Fibroblast of the conjunctiva (primary cell): Measurements from ENCODE around the gene EIF3D.
"Not testable (repeated sequence)": the region's sequence is repeated elsewhere in the genome, so short reads cannot be mapped to it uniquely, and the experiment has no call there.

Experiments
- DNase-seq: peaks from one replicate; pipeline ENCODE4 v3.0.0-alpha.2; 2010; ENCODE audit warnings: low read depth

Gene EIF3D

DNA sequence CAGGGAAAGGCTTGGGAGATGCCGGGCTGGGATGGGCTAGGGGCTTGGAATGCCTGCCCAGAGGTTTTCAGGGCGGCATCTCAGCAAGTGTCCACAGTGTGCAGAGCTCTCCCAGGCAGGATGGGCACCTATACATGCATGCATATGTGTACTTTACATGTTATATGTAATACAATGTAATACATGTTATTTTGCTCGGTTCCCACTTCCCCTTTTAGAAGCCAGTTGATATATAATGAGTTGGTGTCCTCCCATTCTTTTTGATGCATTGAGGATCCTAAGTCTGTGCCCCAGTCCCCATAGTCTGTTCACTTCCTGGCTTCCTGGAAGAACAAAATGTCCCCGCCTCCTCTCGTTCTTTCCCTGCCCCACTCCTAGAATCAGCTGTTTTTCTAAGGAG is 20.1 kb upstream of the EIF3D start:
- DNase-seq = no peak

DNA sequence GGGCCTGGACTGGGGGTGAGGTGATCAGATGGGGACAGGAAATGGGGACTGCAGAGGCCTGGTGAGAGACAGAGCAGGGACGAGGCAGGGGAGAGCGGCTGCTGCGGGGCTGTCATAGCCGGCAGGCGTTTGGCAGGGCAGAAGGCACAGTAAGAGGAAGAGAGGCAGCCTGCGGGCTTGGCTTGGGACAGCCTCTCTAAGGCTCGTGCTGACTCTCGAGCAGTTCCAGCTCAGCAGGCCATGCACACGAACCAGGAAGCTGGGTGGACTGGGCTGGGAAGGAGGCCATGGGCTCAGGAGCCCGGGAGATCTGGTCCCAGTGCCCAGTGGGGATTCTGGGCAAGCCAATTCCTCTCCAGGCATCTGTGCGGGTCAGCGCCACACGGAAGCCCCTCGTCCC is 19.6 kb upstream of the EIF3D start:
- DNase-seq = no peak

DNA sequence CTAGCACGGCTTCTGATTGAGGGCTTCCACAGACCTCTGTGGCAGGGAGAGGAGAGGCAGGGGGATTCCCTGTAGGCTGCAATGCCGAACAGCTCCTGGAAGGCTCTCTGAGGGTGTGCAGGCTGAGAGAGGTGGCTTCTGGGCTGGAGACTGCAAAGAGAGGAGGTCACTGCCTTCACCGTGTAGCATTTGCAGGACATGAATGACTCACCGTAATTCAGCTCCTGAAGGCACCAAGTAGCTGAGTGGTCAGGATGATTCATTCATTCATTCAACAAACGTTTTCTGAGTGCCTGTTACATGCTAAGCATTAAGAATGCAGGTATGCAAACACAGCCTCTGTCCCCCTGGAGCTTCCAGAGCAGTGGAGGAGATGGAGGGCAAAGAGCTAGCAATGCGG is 18.0 kb upstream of the EIF3D start:
- no peak for DNase-seq

- peak; percentile 38 for DNase-seq
Measured at GRCh38 chr22:36546092-36546804, 17.3 kb upstream of the EIF3D start.

GRCh38 chr22:36544107-36544620 is 15.2 kb upstream of the EIF3D start:
- DNase-seq = no peak

- DNase-seq = peak; percentile 28
Measured at GRCh38 chr22:36541831-36542411, 13.0 kb upstream of the EIF3D start.

GRCh38 chr22:36540867-36541642 is 12.1 kb upstream of the EIF3D start:
- DNase-seq = no peak

DNA sequence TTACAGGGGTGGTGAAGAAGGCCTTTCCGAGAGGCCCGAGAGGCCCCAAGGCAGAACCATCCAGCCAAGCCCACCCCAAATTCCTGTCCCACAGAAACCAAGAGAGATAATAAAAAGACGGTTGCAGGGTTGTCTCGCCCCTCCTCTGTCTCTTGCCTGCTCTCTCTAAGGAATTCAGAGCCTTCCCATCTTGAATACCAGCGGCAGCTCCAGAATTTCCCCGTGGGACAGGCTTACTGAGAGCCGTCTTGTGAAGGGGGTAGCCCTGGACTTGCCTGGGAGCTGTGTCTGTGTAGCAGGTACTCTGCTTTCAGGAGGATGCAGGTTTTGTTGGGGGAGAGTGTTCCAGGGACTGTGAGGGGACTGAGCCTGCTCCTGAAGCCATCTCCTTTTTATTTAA is 9.6 kb upstream of the EIF3D start:
- DNase-seq = no peak

DNA sequence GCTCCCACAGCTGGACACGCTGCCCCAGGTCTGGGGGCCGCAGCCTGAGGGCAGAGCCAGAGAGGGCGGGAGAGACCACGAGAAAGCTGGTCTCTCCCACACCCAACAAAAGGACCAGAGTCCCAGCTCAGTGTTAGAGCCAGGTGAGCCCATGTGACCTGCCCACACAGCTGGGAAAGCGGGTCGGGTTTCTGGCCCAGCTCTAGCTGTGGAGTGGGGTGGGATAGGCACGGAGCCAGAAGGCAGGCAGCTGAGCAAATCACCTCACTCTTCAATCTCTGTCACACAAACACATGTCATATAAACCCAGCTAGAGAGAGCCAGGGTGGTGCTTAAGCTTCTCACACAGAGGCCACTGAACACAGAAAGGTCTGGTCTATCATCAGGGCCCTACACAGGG is 7.8 kb upstream of the EIF3D start:
- DNase-seq = no peak

GRCh38 chr22:36533320-36533719 is 4.4 kb upstream of the EIF3D start:
- DNase-seq = not testable (repeated sequence)

- no peak for DNase-seq
Measured at GRCh38 chr22:36532466-36532865, 3.5 kb upstream of the EIF3D start.

GRCh38 chr22:36528341-36528740 is 625 bp downstream of the EIF3D start:
- no peak for DNase-seq

- no peak for DNase-seq
Measured at GRCh38 chr22:36522662-36523061, 6.3 kb downstream of the EIF3D start.

DNA sequence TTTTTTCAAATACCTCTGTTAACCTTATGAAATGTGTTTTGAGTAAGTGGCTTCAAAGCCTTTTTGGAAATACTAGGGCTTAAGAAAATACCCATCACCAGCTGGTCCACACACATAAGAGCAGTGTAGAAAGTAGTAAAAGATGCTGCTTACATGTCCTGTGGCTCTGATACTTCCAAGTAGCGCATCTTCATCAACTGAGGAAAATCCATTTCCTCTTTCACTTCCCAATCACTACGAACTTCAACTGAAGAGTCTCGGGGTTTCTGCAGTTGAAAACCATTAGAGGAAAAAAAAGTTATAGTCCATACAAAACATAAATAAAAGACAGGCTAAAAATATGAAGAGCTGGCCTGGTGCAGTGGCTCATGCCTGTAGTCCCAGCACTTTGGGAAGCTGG is 8.5 kb downstream of the EIF3D start:
- no peak for DNase-seq

- DNase-seq = not testable (repeated sequence)
Measured at GRCh38 chr22:36519906-36520305, 9.1 kb downstream of the EIF3D start.

DNA sequence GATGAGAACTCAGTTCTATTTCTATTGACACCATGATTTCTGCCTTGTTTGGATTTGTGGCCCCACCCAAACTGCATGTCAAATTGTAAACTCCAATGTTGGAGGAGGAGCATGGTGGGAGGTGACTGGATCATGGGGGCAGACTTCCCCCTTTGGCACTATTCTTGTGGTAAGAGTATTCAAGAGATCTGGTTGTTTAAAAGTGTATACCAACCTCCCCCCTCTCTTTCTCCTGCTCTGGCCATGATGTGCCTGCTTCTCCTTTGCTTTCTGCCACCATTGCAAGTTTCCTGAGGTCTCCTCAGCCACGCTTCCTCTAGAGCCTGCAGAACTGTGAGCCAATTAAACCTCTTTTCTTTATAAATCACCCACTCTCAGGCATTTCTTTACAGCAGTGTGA is 14.2 kb downstream of the EIF3D start:
- DNase-seq = no peak

GRCh38 chr22:36512991-36513390 is 16.0 kb downstream of the EIF3D start:
- no peak for DNase-seq

DNA sequence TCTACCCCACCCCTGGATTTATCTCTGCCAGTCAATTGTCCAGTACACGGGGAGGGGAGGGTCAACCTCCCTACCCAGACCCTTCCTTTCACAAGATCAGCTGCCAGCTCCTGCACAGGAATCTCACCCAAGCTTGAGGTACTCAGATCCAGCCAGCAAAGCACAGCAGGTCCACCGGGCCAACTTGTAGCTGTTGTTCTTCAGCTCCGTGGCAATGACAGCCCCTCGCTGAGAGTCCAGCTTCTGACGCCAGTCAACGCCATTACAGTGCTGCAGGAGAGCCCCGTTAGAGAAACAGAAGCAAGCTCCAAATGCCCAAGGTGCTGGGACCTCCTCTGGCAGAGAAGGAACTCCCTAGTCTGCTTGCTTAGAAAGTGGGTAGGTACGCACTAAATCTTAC is 16.6 kb downstream of the EIF3D start:
- DNase-seq = no peak

- peak; percentile 17 for DNase-seq
Measured at GRCh38 chr22:36510966-36511881, 17.7 kb downstream of the EIF3D start.

DNA sequence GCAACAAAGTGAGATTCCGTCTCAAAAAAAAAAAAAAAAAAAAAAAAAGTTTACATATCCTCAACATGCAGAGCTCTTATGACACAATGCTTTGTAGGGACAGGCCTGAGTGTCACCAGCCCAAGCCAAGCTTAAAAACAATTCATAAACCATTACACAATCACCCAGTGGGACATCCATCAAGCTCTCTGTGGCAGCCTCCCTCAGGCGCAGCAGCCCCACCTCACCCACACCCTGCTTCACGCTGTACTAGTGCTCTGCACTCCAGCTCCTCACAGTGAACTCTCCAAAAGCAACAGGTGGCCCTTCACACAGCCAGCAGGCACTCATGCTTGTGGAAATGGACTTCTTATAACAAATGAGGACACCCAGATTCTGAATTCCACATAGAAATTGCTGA is 18.6 kb downstream of the EIF3D start:
- DNase-seq = no peak

GRCh38 chr22:36507518-36508010 is 21.4 kb downstream of the EIF3D start:
- no peak for DNase-seq
